Esophagus squamous epithelium (tissue), 5 donors: ENCODE measurements around the gene RAB40B. TPM values are rescaled to one million over a fixed set of nuclear protein-coding genes. Genes with fewer than 3 reads are reported as not detected.

Source experiments
- DNase-seq: peaks from one replicate; lab custom pipeline; 2025; lab: John Stamatoyannopoulos, UW
- H3K27ac ChIP-seq, 4 donors: fragments of 200-600 bp; sonication (generic); one replicate each; pipeline ENCODE4 v1.5.1; 2016 to 2019; ENCODE audit warnings: mild to moderate bottlenecking in 1 of 4
- H3K27me3 ChIP-seq, 4 donors: fragments of 200-600 bp; sonication (generic); 1 replicate in 3 of 4; 2 replicates in 1 of 4; pipeline versions ENCODE4 v1.5.1 to v1.6.0; 2017 to 2021; ENCODE audit warnings: antibody characterized with exemption in 1 of 4
- H3K36me3 ChIP-seq, 3 donors: fragments of 200-600 bp; sonication (generic); one replicate each; pipeline ENCODE4 v1.5.1; 2016 to 2019
- H3K4me1 ChIP-seq, 3 donors: fragments of 200-600 bp; sonication (generic); one replicate each; pipeline ENCODE4 v1.5.1; 2017 to 2019
- H3K4me3 ChIP-seq, 4 donors: fragments of 200-600 bp; sonication (generic); 1 replicate in 3 of 4; 2 replicates in 1 of 4; pipeline ENCODE4 v1.5.1; 2016 to 2019; ENCODE audit warnings: mild to moderate bottlenecking in 2 of 4, moderate library complexity in 1 of 4
- H3K9me3 ChIP-seq, 3 donors: fragments of 200-600 bp; sonication (generic); one replicate each; pipeline ENCODE4 v1.5.1; 2016 to 2019
- CTCF ChIP-seq, 6 experiments: fragments of 450-650 bp in 4 of 6; fragments of 200-600 bp in 2 of 6; sonication (generic) in 2 of 6; IDR thresholded peaks; one replicate each; pipeline ENCODE4 v1.5.1; 2016 to 2019; ENCODE audit warnings: antibody characterized with exemption in 6 of 6, mild to moderate bottlenecking in 4 of 6, moderate library complexity in 4 of 6
- POLR2A ChIP-seq, 4 donors: fragments of 450-650 bp; IDR thresholded peaks; one replicate each; pipeline ENCODE4 v1.6.1; 2017; ENCODE audit warnings: antibody characterized with exemption in 4 of 4, mild to moderate bottlenecking in 4 of 4, moderate library complexity in 3 of 4
- WGBS, 2 donors: methylation state at CpG; one replicate each; pipeline ENCODE4 v1.1.5; 2018; 5-methylcytosine and 5-hydroxymethylcytosine counted together
- intact Hi-C: fragments of 100-400 bp; cut with DNase I; formaldehyde crosslinking; loops from one replicate; pipeline ENCODE4 v1.15.0; 2022
- total RNA-seq, 4 donors: library from RNA; depleted of rRNA; stranded (reverse); fragments of >200 nt; gene quantifications; one replicate each; pipeline ENCODE4 v1.1.0, GENCODE V29; 2016
- donor health status: DM: yes; HTN: yes; CAD: no.

RAB40B gene
- total RNA-seq, 4 donors from 2014 or later: 3.4 to 20.8 (median 9.8) TPM

- H3K9me3 ChIP-seq: no peaks in the 10 kb centered on the region
- no peak overlapping the region for H3K27ac ChIP-seq
- DNase-seq: no peak
- TF ChIP-seq CTCF (IDR thresholded peaks at IDR 0.05) (no peak), POLR2A (IDR thresholded peaks at IDR 0.05) (no peak)
- H3K4me3 ChIP-seq: no peak overlapping the region
- peaks cover 0 to 64% (median 3%) of the 10 kb centered on the region in 3 donors for H3K36me3 ChIP-seq
- WGBS, 2 donors: 92 to 95% methylated on average over 17 to 19 of the region's 20 CpGs
- intact Hi-C loops: loop anchor here (10.0 kb wide), 1 partner anchor 112 kb away; no protein-coding TSS in a partner anchor
- no peaks in the 10 kb centered on the region for H3K4me1 ChIP-seq
- no peaks in the 10 kb centered on the region for H3K27me3 ChIP-seq
Observed at GRCh38 chr17:82662711-82663261, 35.7 kb downstream of the RAB40B start.

- intact Hi-C loops: loop anchor here (10.0 kb wide), 1 partner anchor 113 kb away; no protein-coding TSS in a partner anchor
- no peak for DNase-seq
- H3K36me3 ChIP-seq: peaks cover 0 to 72% (median 3%) of the 10 kb centered on the region in 3 donors
- no peak overlapping the region for H3K4me3 ChIP-seq
- no peak overlapping the region for H3K27ac ChIP-seq
- 72 to 92% methylated on average over 15 to 18 of the region's 31 CpGs for WGBS, 2 donors
- H3K27me3 ChIP-seq: no peaks in the 10 kb centered on the region
- no peaks in the 10 kb centered on the region for H3K4me1 ChIP-seq
- no peaks in the 10 kb centered on the region for H3K9me3 ChIP-seq
- TF ChIP-seq POLR2A (IDR thresholded peaks at IDR 0.05) (no peak), CTCF (IDR thresholded peaks at IDR 0.05) (no peak)
Observed at GRCh38 chr17:82661717-82662683, 36.5 kb downstream of the RAB40B start.

- H3K9me3 ChIP-seq: no peaks in the 10 kb centered on the region
- intact Hi-C loops: loop anchor here (10.0 kb wide), 1 partner anchor 115 kb away; no protein-coding TSS in a partner anchor
- DNase-seq: no peak
- TF ChIP-seq POLR2A (IDR thresholded peaks at IDR 0.05) (no peak), CTCF (IDR thresholded peaks at IDR 0.05) (no peak)
- H3K4me1 ChIP-seq: peaks cover 0 to 7% (median 0%) of the 10 kb centered on the region in 3 donors
- peaks cover 0 to 92% (median 3%) of the 10 kb centered on the region in 3 donors for H3K36me3 ChIP-seq
- H3K27me3 ChIP-seq: no peaks in the 10 kb centered on the region
- WGBS, 2 donors: 87 to 90% methylated on average over 8 to 15 of the region's 15 CpGs
- H3K4me3 ChIP-seq: no peak overlapping the region
- no peak overlapping the region for H3K27ac ChIP-seq
Observed at GRCh38 chr17:82659886-82660285, 38.6 kb downstream of the RAB40B start.

GRCh38 chr17:82658796-82659452 is 39.6 kb downstream of the RAB40B start:
- Histone ChIP-seq H3K4me3 (no peak overlapping the region), H3K4me1 (peaks cover 0 to 13% (median 0%) of the 10 kb centered on the region in 3 donors), H3K9me3 (no peaks in the 10 kb centered on the region), H3K27ac (no peak overlapping the region), H3K36me3 (peaks cover 0 to 85% (median 3%) of the 10 kb centered on the region in 3 donors), H3K27me3 (no peaks in the 10 kb centered on the region)
- WGBS, 2 donors: 92 to 93% methylated on average over 22 to 30 of the region's 36 CpGs
- TF ChIP-seq POLR2A (IDR thresholded peaks at IDR 0.05) (no peak), CTCF (IDR thresholded peaks at IDR 0.05) (no peak)
- intact Hi-C loops: no loop called here
- no peak for DNase-seq
